Liver (tissue), 9 donors: Measurements from ENCODE around the gene GAPDH. TPM values are rescaled to one million over a fixed set of nuclear protein-coding genes. Genes with fewer than 3 reads are reported as not detected.

ENCODE experiments used
- DNase-seq: peaks from one replicate; pipeline ENCODE4 v3.0.0-alpha.2; 2017; ENCODE audit warnings: low spot score
- H3K27ac ChIP-seq, 2 donors: one replicate each; pipeline ENCODE4 v1.7.0; 2013; ENCODE audit warnings: inconsistent platforms in 2 of 2, low read length in 2 of 2, control low read depth in 1 of 2, low read depth in 1 of 2, mild to moderate bottlenecking in 1 of 2
- H3K27me3 ChIP-seq, 4 donors: one replicate each; pipeline versions ENCODE4 v1.6.1 to v1.7.0; 2013; ENCODE audit warnings: low read length in 3 of 4, inconsistent platforms in 1 of 4, mild to moderate bottlenecking in 1 of 4, moderate library complexity in 1 of 4; ENCODE audit not compliant: control insufficient read depth in 4 of 4, insufficient read depth in 4 of 4
- H3K36me3 ChIP-seq, 4 donors: one replicate each; pipeline versions ENCODE4 v1.6.1 to v1.7.0; 2013; ENCODE audit warnings: low read length in 3 of 4, mild to moderate bottlenecking in 3 of 4, low read depth in 1 of 4, moderate library complexity in 1 of 4; ENCODE audit not compliant: control insufficient read depth in 4 of 4, insufficient read depth in 3 of 4
- H3K4me1 ChIP-seq, 4 donors: one replicate each; pipeline versions ENCODE4 v1.6.1 to v1.7.0; 2013; ENCODE audit warnings: low read length in 3 of 4, mild to moderate bottlenecking in 3 of 4, moderate library complexity in 1 of 4; ENCODE audit not compliant: control insufficient read depth in 4 of 4, insufficient read depth in 4 of 4
- H3K4me3 ChIP-seq, 3 donors: one replicate each; pipeline versions ENCODE4 v1.6.1 to v1.7.0; 2013; ENCODE audit warnings: low read length in 3 of 3, control low read depth in 1 of 3, low read depth in 1 of 3, mild to moderate bottlenecking in 1 of 3
- H3K9ac ChIP-seq, 2 donors: one replicate each; pipeline ENCODE4 v1.7.0; 2013; ENCODE audit warnings: low read length in 2 of 2, mild to moderate bottlenecking in 2 of 2, moderate library complexity in 2 of 2, control low read depth in 1 of 2, low read depth in 1 of 2
- H3K9me3 ChIP-seq, 4 donors: one replicate each; pipeline versions ENCODE4 v1.6.1 to v1.7.0; 2013; ENCODE audit warnings: low read length in 3 of 4; ENCODE audit not compliant: control insufficient read depth in 4 of 4
- FOXA1 ChIP-seq: IDR thresholded peaks from 2 replicates; pipeline ENCODE4 v1.6.1; 2016; ENCODE audit warnings: antibody characterized with exemption
- FOXA2 ChIP-seq: IDR thresholded peaks from 2 replicates; pipeline ENCODE4 v1.6.1; 2016; ENCODE audit warnings: antibody characterized with exemption
- HNF4G ChIP-seq: IDR thresholded peaks from 2 replicates; pipeline ENCODE4 v1.6.1; 2016; ENCODE audit warnings: antibody characterized with exemption
- JUND ChIP-seq, 2 donors: IDR thresholded peaks; 2 replicates each; pipeline ENCODE4 v1.6.1; 2016; ENCODE audit warnings: antibody characterized with exemption in 2 of 2
- RAD21 ChIP-seq, 2 donors: IDR thresholded peaks; 2 replicates each; pipeline ENCODE4 v1.6.1; 2016; ENCODE audit warnings: antibody characterized with exemption in 2 of 2, mild to moderate bottlenecking in 2 of 2
- TAF1 ChIP-seq: conservative IDR thresholded peaks from 2 replicates; pipeline ENCODE4 v1.6.1; 2016; ENCODE audit warnings: antibody characterized with exemption, mild to moderate bottlenecking
- YY1 ChIP-seq: IDR thresholded peaks from 2 replicates; pipeline ENCODE4 v1.6.1; 2016; ENCODE audit warnings: antibody characterized with exemption, mild to moderate bottlenecking
- WGBS: extraction: QIAGEN DNeasy Blood & Tissue Kit; methylation state at CpG from one replicate; pipeline ENCODE4 v1.1.7; 2013; 5-methylcytosine and 5-hydroxymethylcytosine counted together
- polyA plus RNA-seq, 2 donors: library from polyadenylated mRNA; stranded (reverse) in 1 of 2; unstranded in 1 of 2; fragments of 200-250 nt in 1 of 2; fragments of >200 nt in 1 of 2; fragmentation: Nextera tagmentation in 1 of 2; extraction: Ambion mirVana in 1 of 2; gene quantifications; one replicate each; pipeline versions ENCODE4 v1.2.1 to v1.2.3, GENCODE V29; 2013 to 2015
- total RNA-seq, 2 donors: library from RNA; depleted of rRNA; stranded (reverse); fragments of >200 nt; gene quantifications; one replicate each; pipeline ENCODE4 v1.2.3, GENCODE V29; 2014
- TF ChIP-seq, protein P1 (sequence below): IDR thresholded peaks from 2 replicates; pipeline ENCODE4 v1.6.1; 2016; ENCODE audit warnings: antibody characterized with exemption
- TF ChIP-seq, protein P2 (sequence below): IDR thresholded peaks from 2 replicates; pipeline ENCODE4 v1.6.1; 2016; ENCODE audit warnings: antibody characterized with exemption
- TF ChIP-seq, protein P3 (sequence below): IDR thresholded peaks from 2 replicates; pipeline ENCODE4 v1.6.1; 2016; ENCODE audit warnings: antibody characterized with exemption
- TF ChIP-seq, protein P4 (sequence below): fragments of 150-350 bp; IDR thresholded peaks from 2 replicates; pipeline ENCODE4 v1.5.1; 2017; ENCODE audit warnings: improper control_type of control experiment, low read depth, low read length; ENCODE audit not compliant: missing input control
- donor health status: healthy.
- donor health status: healthy.
- donor health status: healthy.
- donor health status: healthy.
- donor health status: healthy.

Gene GAPDH
- total and polyA plus RNA-seq, 4 donors = 1,234 to 2,082 (median 1,344) TPM

DNA sequence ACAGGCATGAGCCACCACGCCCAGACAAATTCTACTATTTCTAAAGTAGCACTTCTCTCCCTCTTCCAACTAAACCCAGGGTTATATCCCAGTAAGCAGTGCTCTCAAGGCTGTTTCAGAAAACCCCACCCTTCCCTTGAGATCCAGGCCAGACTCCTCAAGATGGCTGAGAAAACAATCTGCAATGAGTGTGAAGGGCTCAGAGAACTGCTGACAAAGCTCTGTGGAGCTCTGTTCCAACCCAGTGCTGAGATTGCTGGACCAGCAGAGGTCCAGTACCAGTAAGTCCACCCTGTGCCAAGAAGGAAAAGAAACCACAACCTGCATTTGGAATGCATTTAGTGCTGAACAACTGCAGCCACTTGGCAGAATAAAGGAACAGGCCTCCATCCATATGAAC lies 25.2 kb downstream of the GAPDH start:
- DNase-seq = no peak
- H3K27me3 ChIP-seq = no peaks in the 10 kb centered on the region
- WGBS = 100% methylated on average over 1 of the region's 1 CpG
- no peak for TF ChIP-seq TAF1
- TF ChIP-seq, protein P1, sequence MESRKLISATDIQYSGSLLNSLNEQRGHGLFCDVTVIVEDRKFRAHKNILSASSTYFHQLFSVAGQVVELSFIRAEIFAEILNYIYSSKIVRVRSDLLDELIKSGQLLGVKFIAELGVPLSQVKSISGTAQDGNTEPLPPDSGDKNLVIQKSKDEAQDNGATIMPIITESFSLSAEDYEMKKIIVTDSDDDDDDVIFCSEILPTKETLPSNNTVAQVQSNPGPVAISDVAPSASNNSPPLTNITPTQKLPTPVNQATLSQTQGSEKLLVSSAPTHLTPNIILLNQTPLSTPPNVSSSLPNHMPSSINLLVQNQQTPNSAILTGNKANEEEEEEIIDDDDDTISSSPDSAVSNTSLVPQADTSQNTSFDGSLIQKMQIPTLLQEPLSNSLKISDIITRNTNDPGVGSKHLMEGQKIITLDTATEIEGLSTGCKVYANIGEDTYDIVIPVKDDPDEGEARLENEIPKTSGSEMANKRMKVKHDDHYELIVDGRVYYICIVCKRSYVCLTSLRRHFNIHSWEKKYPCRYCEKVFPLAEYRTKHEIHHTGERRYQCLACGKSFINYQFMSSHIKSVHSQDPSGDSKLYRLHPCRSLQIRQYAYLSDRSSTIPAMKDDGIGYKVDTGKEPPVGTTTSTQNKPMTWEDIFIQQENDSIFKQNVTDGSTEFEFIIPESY = no peak
- TF ChIP-seq, protein P2, sequence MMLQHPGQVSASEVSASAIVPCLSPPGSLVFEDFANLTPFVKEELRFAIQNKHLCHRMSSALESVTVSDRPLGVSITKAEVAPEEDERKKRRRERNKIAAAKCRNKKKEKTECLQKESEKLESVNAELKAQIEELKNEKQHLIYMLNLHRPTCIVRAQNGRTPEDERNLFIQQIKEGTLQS = no peak
- no peak for TF ChIP-seq FOXA2
- TF ChIP-seq FOXA1 = no peak
- no peak for TF ChIP-seq HNF4G
- H3K4me1 ChIP-seq = peaks cover 0 to 17% (median 11%) of the 10 kb centered on the region in 4 donors
- H3K4me3 ChIP-seq = no peak overlapping the region
- H3K27ac ChIP-seq = no peak overlapping the region
- no peak overlapping the region for H3K9ac ChIP-seq
- H3K36me3 ChIP-seq = peaks cover 18 to 51% (median 34%) of the 10 kb centered on the region in 4 donors
- no peaks in the 10 kb centered on the region for H3K9me3 ChIP-seq

DNA sequence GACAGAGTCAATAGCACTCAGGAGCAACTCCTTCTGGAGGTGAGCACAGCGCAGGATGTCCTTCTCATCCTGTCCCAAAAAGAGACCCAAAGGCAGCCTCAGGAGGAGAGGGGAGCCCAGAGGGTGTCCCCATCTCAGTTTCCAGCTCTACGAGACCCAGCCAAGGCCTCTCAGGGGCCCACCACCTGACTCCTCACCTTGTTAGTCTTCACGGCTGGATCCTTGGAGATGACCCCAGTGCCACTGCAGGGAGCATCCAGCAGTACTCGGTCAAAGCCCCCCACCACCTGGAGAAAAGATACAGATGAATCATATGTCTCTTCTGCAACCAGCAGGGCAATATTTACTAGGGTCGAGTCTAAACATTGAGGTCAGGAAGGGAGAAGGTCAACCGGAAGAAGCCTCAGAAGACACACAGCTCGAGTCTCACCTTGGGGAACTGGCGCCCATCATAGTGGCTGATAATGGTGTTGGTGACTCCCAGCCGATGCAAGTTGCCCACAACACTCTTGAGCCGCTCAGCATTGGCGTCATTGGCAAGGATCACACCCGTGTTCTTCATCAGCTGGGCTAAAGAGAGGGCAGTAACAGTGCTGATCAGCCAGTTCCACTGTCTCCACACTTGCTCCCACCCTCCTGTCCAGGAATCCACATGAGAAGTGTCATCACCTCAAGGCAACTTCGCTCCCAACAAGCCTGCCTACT lies 26.3 kb downstream of the GAPDH start:
- Histone ChIP-seq H3K9me3 (no peaks in the 10 kb centered on the region), H3K9ac (no peak overlapping the region), H3K27me3 (no peaks in the 10 kb centered on the region), H3K27ac (no peak overlapping the region), H3K4me3 (no peak overlapping the region), H3K36me3 (peaks cover 18 to 56% (median 35%) of the 10 kb centered on the region in 4 donors), H3K4me1 (peaks cover 0 to 5% (median 1%) of the 10 kb centered on the region in 4 donors)
- DNase-seq = no peak
- 95% methylated on average over 13 of the region's 13 CpGs for WGBS
- TF ChIP-seq, protein P3, sequence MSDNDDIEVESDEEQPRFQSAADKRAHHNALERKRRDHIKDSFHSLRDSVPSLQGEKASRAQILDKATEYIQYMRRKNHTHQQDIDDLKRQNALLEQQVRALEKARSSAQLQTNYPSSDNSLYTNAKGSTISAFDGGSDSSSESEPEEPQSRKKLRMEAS = no peak
- TF ChIP-seq JUND (IDR thresholded peaks at IDR 0.05) (no peak), RAD21 (IDR thresholded peaks at IDR 0.05) (no peak), TAF1 (no peak), YY1 (no peak)
- TF ChIP-seq, protein P4, sequence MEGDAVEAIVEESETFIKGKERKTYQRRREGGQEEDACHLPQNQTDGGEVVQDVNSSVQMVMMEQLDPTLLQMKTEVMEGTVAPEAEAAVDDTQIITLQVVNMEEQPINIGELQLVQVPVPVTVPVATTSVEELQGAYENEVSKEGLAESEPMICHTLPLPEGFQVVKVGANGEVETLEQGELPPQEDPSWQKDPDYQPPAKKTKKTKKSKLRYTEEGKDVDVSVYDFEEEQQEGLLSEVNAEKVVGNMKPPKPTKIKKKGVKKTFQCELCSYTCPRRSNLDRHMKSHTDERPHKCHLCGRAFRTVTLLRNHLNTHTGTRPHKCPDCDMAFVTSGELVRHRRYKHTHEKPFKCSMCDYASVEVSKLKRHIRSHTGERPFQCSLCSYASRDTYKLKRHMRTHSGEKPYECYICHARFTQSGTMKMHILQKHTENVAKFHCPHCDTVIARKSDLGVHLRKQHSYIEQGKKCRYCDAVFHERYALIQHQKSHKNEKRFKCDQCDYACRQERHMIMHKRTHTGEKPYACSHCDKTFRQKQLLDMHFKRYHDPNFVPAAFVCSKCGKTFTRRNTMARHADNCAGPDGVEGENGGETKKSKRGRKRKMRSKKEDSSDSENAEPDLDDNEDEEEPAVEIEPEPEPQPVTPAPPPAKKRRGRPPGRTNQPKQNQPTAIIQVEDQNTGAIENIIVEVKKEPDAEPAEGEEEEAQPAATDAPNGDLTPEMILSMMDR = no peak
- TF ChIP-seq, protein P1 = no peak
